Epidermal melanocyte (primary cell): Measurements from ENCODE around the gene IBA57.
"Not testable (repeated sequence)": the region's sequence is repeated elsewhere in the genome, so short reads cannot be mapped to it uniquely, and the experiment has no call there.

Experiments
- DNase-seq: peaks from one replicate; pipeline ENCODE4 v3.0.0; 2011; ENCODE audit warnings: low spot score; ENCODE audit not compliant: insufficient read length

The IBA57 gene

GRCh38 chr1:228226141-228226874 is 60.7 kb downstream of the IBA57 start:
- no peak for DNase-seq

- no peak for DNase-seq
Observed at GRCh38 chr1:228226956-228227791, 61.6 kb downstream of the IBA57 start.

DNA sequence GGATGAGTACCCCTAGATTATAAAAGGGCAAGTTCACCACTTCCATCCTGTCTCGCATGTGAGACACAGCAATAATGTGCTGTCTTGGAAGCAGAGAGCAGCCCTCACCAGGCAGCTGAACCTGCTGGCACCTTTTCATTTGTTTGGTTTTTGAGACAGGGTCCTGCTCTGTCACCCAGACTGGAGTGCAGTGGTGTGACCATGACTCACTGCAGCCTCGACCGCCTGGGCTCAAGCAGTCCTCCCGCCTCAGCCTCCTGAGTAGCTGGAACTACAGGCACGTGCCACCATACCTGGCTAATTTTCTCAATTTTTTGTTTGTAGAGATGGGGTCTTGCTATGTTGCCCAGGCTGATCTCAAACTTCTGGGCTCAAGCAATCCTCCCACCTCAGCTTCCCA is 62.5 kb downstream of the IBA57 start:
- DNase-seq: not testable (repeated sequence)

- no peak for DNase-seq
Observed at GRCh38 chr1:228228601-228229074, 63.0 kb downstream of the IBA57 start.

DNA sequence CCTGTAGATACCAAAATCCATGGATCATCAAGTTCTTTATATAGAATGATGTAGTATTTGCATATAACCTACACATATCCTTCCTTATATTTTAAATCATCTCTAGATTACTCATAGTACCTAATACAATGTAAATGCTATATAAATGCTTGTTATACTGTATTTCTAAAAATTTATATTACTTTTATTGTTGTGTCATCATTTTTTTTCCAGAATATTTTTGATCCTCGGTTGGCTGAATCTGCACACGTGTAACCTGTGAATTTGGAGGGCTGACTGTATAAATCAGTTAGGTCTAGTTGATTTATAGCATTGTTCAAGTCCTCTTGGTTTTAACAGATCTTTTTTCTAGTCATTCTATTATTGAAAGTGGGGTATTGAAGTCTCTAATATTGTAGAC is 65.6 kb downstream of the IBA57 start:
- DNase-seq: no peak
